HCT116 (cell line): ENCODE measurements around the gene THOC1. TPM values are rescaled to one million over a fixed set of nuclear protein-coding genes. Genes with fewer than 3 reads are reported as not detected.

Experiments
- ATAC-seq: fragments of 200-7000 bp; cut with Tn5 transposase; 2 replicates; pipeline ENCODE4 v1.9.1; 2020; ENCODE audit warnings: mild to moderate bottlenecking, moderate library complexity
- BruUV-seq: library from RNA; stranded (reverse); fragments of 400-500 nt; replicated peaks from 2 replicates; lab custom pipeline; 2021; lab: Mats Ljungman, UMichigan
- CTCF ChIA-PET: fragments of 300-600 bp; sonication (Branson Sonifier 250); formaldehyde crosslinking; loops from one replicate; lab custom pipeline; 2021; ENCODE audit warnings: antibody characterized with exemption; lab: Charles Lee
- POLR2A ChIA-PET: fragments of 300-600, 350-600 bp; sonication (Branson Sonifier 250); formaldehyde crosslinking; loops from one replicate; lab custom pipeline; 2021; ENCODE audit warnings: antibody characterized with exemption; lab: Charles Lee
- RAD21 ChIA-PET, 2 experiments: fragments of 300-600 bp; sonication (Branson Sonifier 250); formaldehyde crosslinking; loops; one replicate each; lab custom pipeline; 2023; ENCODE audit warnings: low total read pairs in 2 of 2; ENCODE audit not compliant: uncharacterized antibody in 2 of 2, unreplicated experiment in 2 of 2, low non-redundant PET in 1 of 2; lab: Charles Lee
- DNase-seq: peaks from one replicate; pipeline ENCODE4 v3.0.0-alpha.2; 2010; ENCODE audit warnings: low read depth, low spot score
- H2AFZ ChIP-seq: fragments of 200-600 bp; shearing (Covaris generic), sonication (generic); 2 replicates; pipeline ENCODE4 v1.6.1; 2017; ENCODE audit warnings: low read depth, mixed run types, mixed read lengths, antibody characterized with exemption, low read length; ENCODE audit not compliant: poor library complexity, severe bottlenecking
- H3K27ac ChIP-seq: 2 replicates; pipeline ENCODE4 v1.5.1; 2012; ENCODE audit warnings: low read depth, low read length
- H3K27me3 ChIP-seq: fragments of 200-600 bp; sonication (generic); 2 replicates; pipeline ENCODE4 v1.6.1; 2016; ENCODE audit warnings: mixed run types, low read length, mixed read lengths; ENCODE audit not compliant: insufficient read depth
- H3K36me3 ChIP-seq, 2 experiments: fragments of 200-500 bp in 1 of 2; fragments of 200-600 bp in 1 of 2; sonication (Bioruptor generic) in 1 of 2; sonication (generic) in 1 of 2; 2 replicates each; pipeline versions ENCODE4 v1.5.1 to v1.6.1; 2014 to 2016; ENCODE audit warnings: low read length in 2 of 2, inconsistent platforms in 1 of 2, mixed read lengths in 1 of 2, mixed run types in 1 of 2; ENCODE audit not compliant: insufficient read depth in 2 of 2, control insufficient read depth in 1 of 2
- H3K4me1 ChIP-seq, 2 experiments: fragments of 200-600 bp in 1 of 2; sonication (generic) in 1 of 2; 2 replicates each; pipeline versions ENCODE4 v1.5.1 to v1.6.1; 2012 to 2017; ENCODE audit warnings: low read length in 2 of 2, inconsistent platforms in 1 of 2, mild to moderate bottlenecking in 1 of 2, mixed read lengths in 1 of 2, mixed run types in 1 of 2, moderate library complexity in 1 of 2; ENCODE audit not compliant: insufficient read depth in 2 of 2, control insufficient read depth in 1 of 2
- H3K4me2 ChIP-seq: fragments of 200-600 bp; sonication (generic); 2 replicates; pipeline ENCODE4 v1.6.1; 2017; ENCODE audit warnings: mixed run types, low read length, mixed read lengths
- H3K4me3 ChIP-seq, 2 experiments: fragments of 200-600 bp in 1 of 2; sonication (generic) in 1 of 2; replicated peaks in 1 of 2; 2 replicates each; pipeline ENCODE4 v1.5.1; 2011 to 2016; ENCODE audit warnings: low read length in 2 of 2, control low read depth in 1 of 2, low read depth in 1 of 2, mild to moderate bottlenecking in 1 of 2, mixed read lengths in 1 of 2, mixed run types in 1 of 2
- H3K79me2 ChIP-seq: fragments of 200-600 bp; sonication (generic); 2 replicates; pipeline ENCODE4 v1.6.1; 2017; ENCODE audit warnings: mild to moderate bottlenecking, mixed run types, low read length, moderate library complexity, mixed read lengths; ENCODE audit not compliant: insufficient read depth
- H3K9ac ChIP-seq: fragments of 200-600 bp; sonication (generic); 2 replicates; pipeline ENCODE4 v1.6.1; 2016; ENCODE audit warnings: low read length, mixed read lengths
- H3K9me2 ChIP-seq: fragments of 200-600 bp; sonication (generic), shearing (Covaris generic); 2 replicates; pipeline ENCODE4 v1.6.1; 2017; ENCODE audit warnings: mixed run types, mild to moderate bottlenecking, moderate library complexity; ENCODE audit not compliant: insufficient read depth
- H3K9me3 ChIP-seq, 2 experiments: fragments of 200-500 bp in 1 of 2; fragments of 200-600 bp in 1 of 2; sonication (Bioruptor generic) in 1 of 2; sonication (generic) in 1 of 2; 2 replicates each; pipeline ENCODE4 v1.6.1; 2014 to 2017; ENCODE audit warnings: low read length in 2 of 2, mixed read lengths in 2 of 2, inconsistent platforms in 1 of 2, low read depth in 1 of 2, mild to moderate bottlenecking in 1 of 2, mixed run types in 1 of 2, moderate library complexity in 1 of 2; ENCODE audit not compliant: control insufficient read depth in 1 of 2, insufficient read depth in 1 of 2
- H4K20me1 ChIP-seq: fragments of 200-600 bp; sonication (generic), shearing (Covaris generic); 2 replicates; pipeline ENCODE4 v1.6.1; 2017; ENCODE audit warnings: mixed run types, mild to moderate bottlenecking, moderate library complexity; ENCODE audit not compliant: insufficient read depth
- intact Hi-C: fragments of 100-400 bp; cut with micrococcal nuclease; formaldehyde crosslinking; loops from 2 replicates; pipeline ENCODE4 v1.10.0; 2022
- total RNA-seq: library from RNA; stranded (reverse); gene quantifications from one replicate; pipeline ENCODE4 v1.2.1, GENCODE V29; 2021; ENCODE audit not compliant: unreplicated experiment
- TF ChIP-seq, protein P1 (sequence below), 3 experiments: fragments of 200-600 bp in 1 of 3; sonication (generic) in 1 of 3; IDR thresholded peaks in 2 of 3; conservative IDR thresholded peaks in 1 of 3; 2 replicates each; pipeline ENCODE4 v1.5.1; 2012 to 2017; ENCODE audit warnings: low read depth in 2 of 3, low read length in 2 of 3, antibody characterized with exemption in 1 of 3, borderline replicate concordance in 1 of 3, control low read depth in 1 of 3, mild to moderate bottlenecking in 1 of 3, mixed read lengths in 1 of 3, mixed run types in 1 of 3, moderate library complexity in 1 of 3; ENCODE audit not compliant: insufficient read depth in 1 of 3

THOC1 gene
- total RNA-seq, 1 experiment from 2014 or later: 26.0 TPM

GRCh38 chr18:172361-172760, 95.5 kb downstream of the THOC1 start:
- no peak overlapping the region for H3K9ac ChIP-seq
- CTCF ChIA-PET: no interaction called here
- DNase-seq (no peak), ATAC-seq (no peak)
- intact Hi-C loops: no loop called here
- no peaks in the 10 kb centered on the region for H3K9me2 ChIP-seq
- H4K20me1 ChIP-seq: no peaks in the 10 kb centered on the region
- no peaks in the 10 kb centered on the region; a peak in 1 of 4 replicates for H3K36me3 ChIP-seq
- POLR2A ChIA-PET: no interaction called here
- H3K4me1 ChIP-seq: no peaks in the 10 kb centered on the region
- RAD21 ChIA-PET: no interaction called here
- no peak overlapping the region for H2AFZ ChIP-seq
- no TSS peak for BruUV-seq
- H3K27me3 ChIP-seq: no peaks in the 10 kb centered on the region
- no peak overlapping the region for H3K4me2 ChIP-seq
- peaks cover 57% of the 10 kb centered on the region for H3K79me2 ChIP-seq
- H3K27ac ChIP-seq: no peak overlapping the region
- H3K9me3 ChIP-seq: no peaks in the 10 kb centered on the region
- no peak overlapping the region for H3K4me3 ChIP-seq
- TF ChIP-seq, protein P1, sequence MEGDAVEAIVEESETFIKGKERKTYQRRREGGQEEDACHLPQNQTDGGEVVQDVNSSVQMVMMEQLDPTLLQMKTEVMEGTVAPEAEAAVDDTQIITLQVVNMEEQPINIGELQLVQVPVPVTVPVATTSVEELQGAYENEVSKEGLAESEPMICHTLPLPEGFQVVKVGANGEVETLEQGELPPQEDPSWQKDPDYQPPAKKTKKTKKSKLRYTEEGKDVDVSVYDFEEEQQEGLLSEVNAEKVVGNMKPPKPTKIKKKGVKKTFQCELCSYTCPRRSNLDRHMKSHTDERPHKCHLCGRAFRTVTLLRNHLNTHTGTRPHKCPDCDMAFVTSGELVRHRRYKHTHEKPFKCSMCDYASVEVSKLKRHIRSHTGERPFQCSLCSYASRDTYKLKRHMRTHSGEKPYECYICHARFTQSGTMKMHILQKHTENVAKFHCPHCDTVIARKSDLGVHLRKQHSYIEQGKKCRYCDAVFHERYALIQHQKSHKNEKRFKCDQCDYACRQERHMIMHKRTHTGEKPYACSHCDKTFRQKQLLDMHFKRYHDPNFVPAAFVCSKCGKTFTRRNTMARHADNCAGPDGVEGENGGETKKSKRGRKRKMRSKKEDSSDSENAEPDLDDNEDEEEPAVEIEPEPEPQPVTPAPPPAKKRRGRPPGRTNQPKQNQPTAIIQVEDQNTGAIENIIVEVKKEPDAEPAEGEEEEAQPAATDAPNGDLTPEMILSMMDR (IDR thresholded peaks at IDR 0.05 in 2 of 3, conservative IDR thresholded peaks at IDR 0.05 in 1 of 3; ENCODE audit: borderline replicate concordance in 1 of 3, insufficient read depth in 1 of 3, low read depth in 2 of 3, low read length in 2 of 3): no peak

Other genes starting within 250 kb of the THOC1 start
- 0.57 TPM for gene TUBB8B, start 218.4 kb downstream of the THOC1 start, total RNA-seq
- 56.1 TPM for gene USP14, start 109.5 kb downstream of the THOC1 start, total RNA-seq
- not detected for gene COLEC12, start 232.7 kb upstream of the THOC1 start, total RNA-seq